ENCODE measurements around the gene KIR3DL1.
"Not testable (repeated sequence)": the region's sequence is repeated elsewhere in the genome, so short reads cannot be mapped to it uniquely, and the experiment has no call there.

KIR3DL1 gene

DNA sequence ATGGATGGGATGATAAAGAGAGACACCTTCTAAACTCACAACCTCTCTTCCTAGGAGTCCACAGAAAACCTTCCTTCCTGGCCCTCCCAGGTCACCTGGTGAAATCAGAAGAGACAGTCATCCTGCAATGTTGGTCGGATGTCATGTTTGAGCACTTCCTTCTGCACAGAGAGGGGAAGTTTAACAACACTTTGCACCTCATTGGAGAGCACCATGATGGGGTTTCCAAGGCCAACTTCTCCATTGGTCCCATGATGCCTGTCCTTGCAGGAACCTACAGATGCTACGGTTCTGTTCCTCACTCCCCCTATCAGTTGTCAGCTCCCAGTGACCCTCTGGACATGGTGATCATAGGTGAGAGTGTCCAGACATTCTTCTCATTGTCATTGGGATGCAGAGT lies 21.3 kb downstream of the KIR3DL1 start:
- not testable (repeated sequence) for H3K36me3 ChIP-seq (replicated peaks in 1 of 2; ENCODE audit: control insufficient read depth in 2 of 2, insufficient read depth in 2 of 2, low read length in 2 of 2); H2BK120ac ChIP-seq (ENCODE audit: low read depth, low read length); H3K4ac ChIP-seq (ENCODE audit: low read length); H2BK15ac ChIP-seq (ENCODE audit: low read length); H2AK5ac ChIP-seq (ENCODE audit: low read depth, low read length); H3K79me1 ChIP-seq (ENCODE audit: low read depth, low read length); H3K4me1 ChIP-seq (ENCODE audit: control insufficient read depth in 2 of 2, insufficient read depth in 1 of 2, low read depth in 1 of 2, low read length in 2 of 2); H4K8ac ChIP-seq (ENCODE audit: low read depth, low read length); H3K14ac ChIP-seq (ENCODE audit: low read length); H2BK12ac ChIP-seq (ENCODE audit: low read length); H3K4me2 ChIP-seq (ENCODE audit: insufficient read depth, low read length, poor library complexity, severe bottlenecking); H2BK5ac ChIP-seq (ENCODE audit: low read length); H4K91ac ChIP-seq (ENCODE audit: low read depth, low read length, poor library complexity); H3K9ac ChIP-seq (ENCODE audit: low read depth, low read length, poor library complexity); H3K27ac ChIP-seq (replicated peaks; ENCODE audit: low read length); H3K18ac ChIP-seq (ENCODE audit: low read length); H3K27me3 ChIP-seq (ENCODE audit: control insufficient read depth in 3 of 3, insufficient read depth in 3 of 3, low read depth in 1 of 3, low read length in 3 of 3); H3K4me3 ChIP-seq (ENCODE audit: low read length in 2 of 2); DNase-seq (ENCODE audit: low spot score); H2AFZ ChIP-seq (ENCODE audit: low read length); H3K23ac ChIP-seq (ENCODE audit: low read depth, low read length, poor library complexity)
- no CpG with 5 or more reads among the region's 2 CpGs for WGBS, 2 donors (ENCODE audit: extremely low coverage in 2 of 2, insufficient read length in 2 of 2, insufficient replicate concordance in 1 of 2)
- peaks cover 0 to 14% of the 10 kb centered on the region in 2 donors for H3K9me3 ChIP-seq (replicated peaks in 1 of 2; ENCODE audit: control insufficient read depth in 2 of 2, insufficient read depth in 1 of 2, low read depth in 1 of 2, low read length in 2 of 2)

DNA sequence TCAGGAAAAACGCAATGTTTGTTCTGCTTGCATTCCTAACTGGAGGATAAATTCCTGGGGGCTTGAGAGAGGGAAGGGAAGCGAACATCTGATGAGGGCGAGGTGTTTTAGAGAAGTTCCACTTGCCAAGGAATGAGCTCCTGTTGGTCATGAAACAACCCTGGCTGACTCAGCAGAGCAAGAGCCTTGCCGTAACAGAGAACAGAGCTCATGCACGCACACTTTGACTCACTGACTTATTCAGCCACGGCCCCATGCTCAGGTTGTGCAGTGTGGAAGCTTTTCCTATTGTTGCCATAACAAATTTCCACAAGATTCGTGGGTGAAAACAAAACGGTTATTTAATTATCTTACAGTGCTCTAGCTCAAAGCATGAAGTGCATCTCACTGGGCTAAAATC lies 26.9 kb downstream of the KIR3DL1 start:
- not testable (repeated sequence) for H2BK15ac ChIP-seq (ENCODE audit: low read length); H3K27ac ChIP-seq (replicated peaks; ENCODE audit: low read length); H3K9me3 ChIP-seq (replicated peaks in 1 of 2; ENCODE audit: control insufficient read depth in 2 of 2, insufficient read depth in 1 of 2, low read depth in 1 of 2, low read length in 2 of 2); H2BK5ac ChIP-seq (ENCODE audit: low read length); H3K4me1 ChIP-seq (ENCODE audit: control insufficient read depth in 2 of 2, insufficient read depth in 1 of 2, low read depth in 1 of 2, low read length in 2 of 2); H2AK5ac ChIP-seq (ENCODE audit: low read depth, low read length); H3K9ac ChIP-seq (ENCODE audit: low read depth, low read length, poor library complexity); H3K4me3 ChIP-seq (ENCODE audit: low read length in 2 of 2); H3K4me2 ChIP-seq (ENCODE audit: insufficient read depth, low read length, poor library complexity, severe bottlenecking); DNase-seq (ENCODE audit: low spot score); H3K79me1 ChIP-seq (ENCODE audit: low read depth, low read length); H3K4ac ChIP-seq (ENCODE audit: low read length); H3K23ac ChIP-seq (ENCODE audit: low read depth, low read length, poor library complexity); H3K14ac ChIP-seq (ENCODE audit: low read length); H4K8ac ChIP-seq (ENCODE audit: low read depth, low read length); H2BK12ac ChIP-seq (ENCODE audit: low read length); H3K18ac ChIP-seq (ENCODE audit: low read length); H2BK120ac ChIP-seq (ENCODE audit: low read depth, low read length); H3K36me3 ChIP-seq (replicated peaks in 1 of 2; ENCODE audit: control insufficient read depth in 2 of 2, insufficient read depth in 2 of 2, low read length in 2 of 2); H4K91ac ChIP-seq (ENCODE audit: low read depth, low read length, poor library complexity); H2AFZ ChIP-seq (ENCODE audit: low read length)
- H3K27me3 ChIP-seq (ENCODE audit: control insufficient read depth in 3 of 3, insufficient read depth in 3 of 3, low read depth in 1 of 3, low read length in 3 of 3) = peaks cover 0 to 13% (median 0%) of the 10 kb centered on the region in 3 experiments
- no CpG with 5 or more reads among the region's 8 CpGs for WGBS, 2 donors (ENCODE audit: extremely low coverage in 2 of 2, insufficient read length in 2 of 2, insufficient replicate concordance in 1 of 2)

- H4K91ac ChIP-seq (ENCODE audit: low read depth, low read length, poor library complexity); DNase-seq (ENCODE audit: low spot score); H2BK15ac ChIP-seq (ENCODE audit: low read length); H4K8ac ChIP-seq (ENCODE audit: low read depth, low read length); H3K9me3 ChIP-seq (replicated peaks in 1 of 2; ENCODE audit: control insufficient read depth in 2 of 2, insufficient read depth in 1 of 2, low read depth in 1 of 2, low read length in 2 of 2); H3K27me3 ChIP-seq (ENCODE audit: control insufficient read depth in 3 of 3, insufficient read depth in 3 of 3, low read depth in 1 of 3, low read length in 3 of 3); H3K36me3 ChIP-seq (replicated peaks in 1 of 2; ENCODE audit: control insufficient read depth in 2 of 2, insufficient read depth in 2 of 2, low read length in 2 of 2); H3K18ac ChIP-seq (ENCODE audit: low read length); H3K14ac ChIP-seq (ENCODE audit: low read length); H3K9ac ChIP-seq (ENCODE audit: low read depth, low read length, poor library complexity); H2BK120ac ChIP-seq (ENCODE audit: low read depth, low read length); H2BK12ac ChIP-seq (ENCODE audit: low read length); H3K23ac ChIP-seq (ENCODE audit: low read depth, low read length, poor library complexity); H3K27ac ChIP-seq (replicated peaks; ENCODE audit: low read length); H3K4me2 ChIP-seq (ENCODE audit: insufficient read depth, low read length, poor library complexity, severe bottlenecking); H3K4ac ChIP-seq (ENCODE audit: low read length); H3K4me1 ChIP-seq (ENCODE audit: control insufficient read depth in 2 of 2, insufficient read depth in 1 of 2, low read depth in 1 of 2, low read length in 2 of 2); H2AK5ac ChIP-seq (ENCODE audit: low read depth, low read length); H3K79me1 ChIP-seq (ENCODE audit: low read depth, low read length); H2BK5ac ChIP-seq (ENCODE audit: low read length); H3K4me3 ChIP-seq (ENCODE audit: low read length in 2 of 2); H2AFZ ChIP-seq (ENCODE audit: low read length): not testable (repeated sequence)
- no CpG with 5 or more reads among the region's 16 CpGs for WGBS, 2 donors (ENCODE audit: extremely low coverage in 2 of 2, insufficient read length in 2 of 2, insufficient replicate concordance in 1 of 2)
These were observed 33.9 kb downstream of the KIR3DL1 start, which contains the start of gene KIR3DL2 for GRCh38 chr19:54850061-54850640. Gene KIR3DL2 (plus strand): TSS chr19:54850443. CDS start chr19:54850476, 33 bp downstream.

DNA sequence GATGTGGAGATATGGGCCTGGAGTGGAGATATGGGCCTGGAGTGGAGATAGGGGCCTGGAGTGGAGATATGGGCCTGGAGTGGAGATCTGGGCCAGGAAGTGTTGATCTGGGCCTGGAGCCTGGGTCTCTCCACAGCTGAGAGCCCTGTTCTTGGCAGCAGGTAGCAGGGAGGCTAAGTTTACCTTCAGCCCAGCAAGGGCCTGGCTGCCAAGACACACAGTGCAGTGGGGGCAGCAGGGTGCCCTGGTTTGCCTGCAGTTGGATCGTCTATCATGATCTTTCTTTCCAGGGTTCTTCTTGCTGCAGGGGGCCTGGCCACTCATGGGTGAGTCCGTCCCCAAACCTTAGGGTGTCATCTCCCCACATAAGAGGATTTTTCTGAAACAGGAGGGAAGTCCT lies 34.7 kb downstream of the KIR3DL1 start:
- H3K18ac ChIP-seq (ENCODE audit: low read length) = no peak overlapping the region
- no peak overlapping the region for H3K4me2 ChIP-seq (ENCODE audit: insufficient read depth, low read length, poor library complexity, severe bottlenecking)
- no peak for DNase-seq (ENCODE audit: low spot score)
- H3K9me3 ChIP-seq (replicated peaks in 1 of 2; ENCODE audit: control insufficient read depth in 2 of 2, insufficient read depth in 1 of 2, low read depth in 1 of 2, low read length in 2 of 2) = peaks cover 0 to 10% of the 10 kb centered on the region in 2 donors
- H3K4ac ChIP-seq (ENCODE audit: low read length) = no peak overlapping the region
- H3K23ac ChIP-seq (ENCODE audit: low read depth, low read length, poor library complexity) = no peak overlapping the region
- H2BK120ac ChIP-seq (ENCODE audit: low read depth, low read length) = no peak overlapping the region
- H3K36me3 ChIP-seq (replicated peaks in 1 of 2; ENCODE audit: control insufficient read depth in 2 of 2, insufficient read depth in 2 of 2, low read length in 2 of 2) = no peaks in the 10 kb centered on the region
- H3K4me3 ChIP-seq (ENCODE audit: low read length in 2 of 2) = no peak overlapping the region
- H3K9ac ChIP-seq (ENCODE audit: low read depth, low read length, poor library complexity) = no peak overlapping the region
- H2BK12ac ChIP-seq (ENCODE audit: low read length) = no peak overlapping the region
- no peak overlapping the region for H2BK5ac ChIP-seq (ENCODE audit: low read length)
- peaks cover 0 to 8% (median 0%) of the 10 kb centered on the region in 3 experiments for H3K27me3 ChIP-seq (ENCODE audit: control insufficient read depth in 3 of 3, insufficient read depth in 3 of 3, low read depth in 1 of 3, low read length in 3 of 3)
- no peak overlapping the region for H4K91ac ChIP-seq (ENCODE audit: low read depth, low read length, poor library complexity)
- no peak overlapping the region for H3K27ac ChIP-seq (replicated peaks; ENCODE audit: low read length)
- no peak overlapping the region for H2BK15ac ChIP-seq (ENCODE audit: low read length)
- no CpG with 5 or more reads among the region's 2 CpGs for WGBS, 2 donors (ENCODE audit: extremely low coverage in 2 of 2, insufficient read length in 2 of 2, insufficient replicate concordance in 1 of 2)
- no peak overlapping the region for H4K8ac ChIP-seq (ENCODE audit: low read depth, low read length)
- no peaks in the 10 kb centered on the region for H3K79me1 ChIP-seq (ENCODE audit: low read depth, low read length)
- H3K4me1 ChIP-seq (ENCODE audit: control insufficient read depth in 2 of 2, insufficient read depth in 1 of 2, low read depth in 1 of 2, low read length in 2 of 2) = no peaks in the 10 kb centered on the region
- no peak overlapping the region for H3K14ac ChIP-seq (ENCODE audit: low read length)
- H2AFZ ChIP-seq (ENCODE audit: low read length) = no peak overlapping the region
- H2AK5ac ChIP-seq (ENCODE audit: low read depth, low read length) = no peak overlapping the region
